Gastrocnemius medialis (tissue), 4 donors: ENCODE results near the gene FERMT1. TPM values are rescaled to one million over a fixed set of nuclear protein-coding genes. Genes with fewer than 3 reads are reported as not detected.

ENCODE experiments used
- ATAC-seq, 2 donors: fragments of 150-250 bp; one replicate each; pipeline ENCODE4 v1.9.1; 2016
- DNase-seq, 2 donors: peaks; one replicate each; pipeline ENCODE4 v3.0.0-alpha.2; 2019
- H3K27ac ChIP-seq, 4 donors: fragments of 200-600 bp; sonication (generic); 1 replicate in 1 of 4; 2 replicates in 3 of 4; pipeline ENCODE4 v1.5.1; 2016 to 2018; ENCODE audit warnings: mild to moderate bottlenecking in 2 of 4, moderate library complexity in 1 of 4
- H3K27me3 ChIP-seq, 3 donors: fragments of 200-600 bp; sonication (generic) in 2 of 3; 1 replicate in 1 of 3; 2 replicates in 2 of 3; pipeline versions ENCODE4 v1.5.1 to v1.6.0; 2016 to 2019; ENCODE audit warnings: mild to moderate bottlenecking in 1 of 3, moderate library complexity in 1 of 3
- H3K36me3 ChIP-seq, 2 donors: fragments of 200-600 bp; sonication (generic) in 1 of 2; one replicate each; pipeline ENCODE4 v1.5.1; 2017 to 2018
- H3K4me1 ChIP-seq, 2 donors: fragments of 200-600 bp; sonication (generic) in 1 of 2; one replicate each; pipeline ENCODE4 v1.5.1; 2016 to 2017; ENCODE audit warnings: mild to moderate bottlenecking in 2 of 2
- H3K4me3 ChIP-seq, 4 donors: fragments of 200-600 bp; sonication (generic) in 3 of 4; 1 replicate in 1 of 4; 2 replicates in 3 of 4; pipeline ENCODE4 v1.5.1; 2016 to 2019; ENCODE audit warnings: mild to moderate bottlenecking in 2 of 4
- H3K9me3 ChIP-seq, 3 donors: fragments of 200-600 bp; sonication (generic) in 2 of 3; 1 replicate in 1 of 3; 2 replicates in 2 of 3; pipeline ENCODE4 v1.5.1; 2016 to 2019
- CTCF ChIP-seq, 5 experiments: fragments of 450-650 bp in 3 of 5; fragments of 200-600 bp in 2 of 5; sonication (generic) in 2 of 5; IDR thresholded peaks in 4 of 5; conservative IDR thresholded peaks in 1 of 5; 1 replicate in 4 of 5; 2 replicates in 1 of 5; pipeline ENCODE4 v1.5.1; 2016 to 2019; ENCODE audit warnings: antibody characterized with exemption in 5 of 5, mild to moderate bottlenecking in 3 of 5, moderate library complexity in 3 of 5
- POLR2A ChIP-seq, 2 donors: fragments of 450-650 bp; IDR thresholded peaks; one replicate each; pipeline ENCODE4 v1.6.1; 2017; ENCODE audit warnings: antibody characterized with exemption in 2 of 2, mild to moderate bottlenecking in 2 of 2, moderate library complexity in 2 of 2
- in situ Hi-C, 4 donors: fragments of 200-750 bp; cut with MboI; loops; one replicate each; pipeline versions ENCODE4 v1.15.0 to v1.8.0; 2017; ENCODE audit warnings: low sequenced_read_pairs in 4 of 4
- intact Hi-C: fragments of 100-400 bp; cut with DNase I; formaldehyde crosslinking; loops from one replicate; pipeline ENCODE4 v1.15.1; 2023; ENCODE audit warnings: low total_unique reads
- total RNA-seq, 4 donors: library from RNA; depleted of rRNA; stranded (reverse); fragments of >200 nt; gene quantifications; one replicate each; pipeline versions ENCODE4 v1.1.0 to v1.2.3, GENCODE V29; 2016

FERMT1 gene
- total RNA-seq, 4 donors from 2014 or later, result 0.09 to 0.36 TPM; not detected in 2

DNA sequence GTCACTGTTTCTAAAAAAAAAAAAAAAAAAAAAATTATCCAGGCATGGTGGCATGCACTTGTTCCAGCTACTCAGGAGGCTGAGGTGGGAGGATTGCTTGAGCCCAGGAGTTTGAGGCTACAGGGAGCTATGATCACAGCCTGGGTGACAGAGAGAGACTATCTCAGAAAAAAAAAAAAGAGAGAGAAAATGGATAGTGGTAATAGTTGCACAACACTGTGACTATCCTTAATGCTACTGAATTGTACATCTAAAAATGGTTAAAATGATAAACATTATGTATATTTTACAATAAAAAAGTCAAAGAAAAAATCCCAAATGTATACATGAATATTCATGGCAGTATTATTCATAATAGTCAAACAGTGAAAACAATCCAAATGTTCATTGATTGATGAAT, 23.0 kb downstream of the FERMT1 start:
- Histone ChIP-seq H3K4me3 (no peak overlapping the region), H3K27me3 (no peaks in the 10 kb centered on the region), H3K27ac (no peak overlapping the region), H3K4me1 (no peaks in the 10 kb centered on the region), H3K36me3 (no peaks in the 10 kb centered on the region), H3K9me3 (no peaks in the 10 kb centered on the region)
- intact Hi-C loops (no loop called here), in situ Hi-C loops (loop anchor here in 1 of 4 donors (25.0 kb wide), 2 partner anchors 138 to 563 kb away; partner anchors contain the start of genes MCM8 and TRMT6)
- no peak for DNase-seq
- no peak for TF ChIP-seq POLR2A (IDR thresholded peaks at IDR 0.05)
- TF ChIP-seq CTCF (IDR thresholded peaks at IDR 0.05 in 4 of 5, conservative IDR thresholded peaks at IDR 0.05 in 1 of 5), result no peak
- ATAC-seq, result no peak

- ATAC-seq (no peak), DNase-seq (no peak)
- intact Hi-C loops, result no loop called here
- TF ChIP-seq CTCF (IDR thresholded peaks at IDR 0.05 in 4 of 5, conservative IDR thresholded peaks at IDR 0.05 in 1 of 5), result no peak
- no peak for TF ChIP-seq POLR2A (IDR thresholded peaks at IDR 0.05)
- no peaks in the 10 kb centered on the region for H3K36me3 ChIP-seq
- in situ Hi-C loops, result loop anchor here in 1 of 4 donors (25.0 kb wide), 2 partner anchors 133 to 558 kb away; partner anchors contain the start of genes MCM8 and TRMT6
- H3K9me3 ChIP-seq, result no peaks in the 10 kb centered on the region
- H3K27ac ChIP-seq, result no peak overlapping the region
- H3K27me3 ChIP-seq, result no peaks in the 10 kb centered on the region
- no peak overlapping the region for H3K4me3 ChIP-seq
- H3K4me1 ChIP-seq, result no peaks in the 10 kb centered on the region
Measured at GRCh38 chr20:6095409-6095808, 27.4 kb downstream of the FERMT1 start.

DNA sequence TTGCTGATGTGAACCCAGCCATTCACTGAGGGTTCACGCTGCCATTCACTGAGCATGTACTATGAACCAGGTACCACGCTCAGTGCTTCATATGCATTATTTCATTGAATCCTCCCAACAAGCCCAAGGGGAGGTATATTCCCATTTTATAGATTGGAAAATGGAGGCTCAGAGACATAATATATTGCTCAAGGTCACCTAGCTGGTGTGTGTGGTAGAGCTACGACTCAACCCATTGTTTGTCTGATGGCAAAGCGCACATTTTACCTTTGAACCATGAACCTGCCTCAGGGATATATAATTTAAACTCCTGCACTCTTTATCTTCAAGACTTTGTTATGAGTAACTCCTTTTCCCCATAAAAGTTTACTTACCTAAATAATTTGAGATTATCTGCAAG, 28.3 kb downstream of the FERMT1 start:
- Histone ChIP-seq H3K4me1 (no peaks in the 10 kb centered on the region), H3K36me3 (no peaks in the 10 kb centered on the region), H3K4me3 (no peak overlapping the region), H3K9me3 (no peaks in the 10 kb centered on the region), H3K27ac (no peak overlapping the region), H3K27me3 (no peaks in the 10 kb centered on the region)
- ATAC-seq, result no peak
- in situ Hi-C loops, result loop anchor here in 1 of 4 donors (25.0 kb wide), 2 partner anchors 132 to 557 kb away; partner anchors contain the start of genes MCM8 and TRMT6
- TF ChIP-seq CTCF (IDR thresholded peaks at IDR 0.05 in 4 of 5, conservative IDR thresholded peaks at IDR 0.05 in 1 of 5), result no peak
- no peak for TF ChIP-seq POLR2A (IDR thresholded peaks at IDR 0.05)
- DNase-seq, result no peak
- intact Hi-C loops, result no loop called here

DNA sequence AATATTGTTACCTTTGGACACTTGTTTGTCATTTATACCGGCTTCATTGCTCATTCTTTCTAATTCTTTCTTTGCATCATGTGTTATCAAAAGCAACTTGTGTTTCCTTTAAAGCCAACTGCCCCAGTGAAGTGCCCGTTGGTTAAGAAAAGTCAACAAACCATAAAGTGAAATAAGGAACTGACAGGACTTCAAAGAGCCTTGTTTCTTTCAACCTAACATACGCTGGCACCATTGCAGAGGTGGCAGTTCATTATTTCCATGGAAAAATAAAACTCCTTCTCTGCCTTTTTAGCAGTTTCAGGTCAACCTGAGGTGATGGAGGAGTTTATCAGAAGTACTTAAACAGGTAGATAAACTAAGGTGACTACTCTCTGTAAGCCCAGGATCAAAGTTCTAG, 28.8 kb downstream of the FERMT1 start:
- in situ Hi-C loops (loop anchor here in 1 of 4 donors (25.0 kb wide), 2 partner anchors 132 to 557 kb away; partner anchors contain the start of genes MCM8 and TRMT6), intact Hi-C loops (no loop called here)
- Histone ChIP-seq H3K9me3 (no peaks in the 10 kb centered on the region), H3K36me3 (no peaks in the 10 kb centered on the region), H3K4me3 (no peak overlapping the region), H3K4me1 (no peaks in the 10 kb centered on the region), H3K27me3 (no peaks in the 10 kb centered on the region), H3K27ac (no peak overlapping the region)
- DNase-seq (no peak), ATAC-seq (no peak)
- TF ChIP-seq POLR2A (IDR thresholded peaks at IDR 0.05) (no peak), CTCF (IDR thresholded peaks at IDR 0.05 in 4 of 5, conservative IDR thresholded peaks at IDR 0.05 in 1 of 5) (no peak)

DNA sequence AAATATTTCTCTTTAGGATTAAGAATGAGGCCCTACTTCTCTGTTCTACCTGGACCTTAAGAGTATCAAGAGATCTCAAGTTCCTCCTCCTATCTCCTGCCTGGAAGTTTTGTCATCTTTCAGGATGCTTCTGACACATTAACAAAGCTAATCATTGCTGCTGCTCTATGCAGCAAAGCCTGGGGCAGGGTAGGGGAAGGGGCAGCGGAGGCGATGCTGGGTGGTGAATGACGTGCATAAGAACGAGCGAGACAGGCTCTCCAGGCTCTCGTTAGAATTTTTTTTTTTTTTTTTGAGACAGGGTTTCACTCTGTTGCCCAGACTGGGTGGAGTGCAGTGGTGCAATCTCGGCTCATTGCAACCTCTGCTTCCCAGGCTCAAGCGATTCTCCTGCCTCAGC, 31.2 kb downstream of the FERMT1 start:
- in situ Hi-C loops (loop anchor here in 1 of 4 donors (25.0 kb wide), 2 partner anchors 129 to 554 kb away; partner anchors contain the start of genes MCM8 and TRMT6), intact Hi-C loops (no loop called here)
- ATAC-seq (no peak), DNase-seq (no peak)
- Histone ChIP-seq H3K4me3 (no peak overlapping the region), H3K9me3 (no peaks in the 10 kb centered on the region), H3K27ac (no peak overlapping the region), H3K27me3 (no peaks in the 10 kb centered on the region), H3K4me1 (no peaks in the 10 kb centered on the region), H3K36me3 (no peaks in the 10 kb centered on the region)
- TF ChIP-seq CTCF (IDR thresholded peaks at IDR 0.05 in 4 of 5, conservative IDR thresholded peaks at IDR 0.05 in 1 of 5), result no peak
- TF ChIP-seq POLR2A (IDR thresholded peaks at IDR 0.05), result no peak
